RWPE1 (cell line): ENCODE measurements around the gene ALKBH5.

Experiments
- CTCF ChIA-PET: fragments of 350-600 bp; sonication (Branson Sonifier 250); formaldehyde crosslinking; extraction: SDS; loops from one replicate; lab custom pipeline; 2021; lab: Yijun Ruan, JAX
- POLR2A ChIA-PET: fragments of 400-600 bp; formaldehyde crosslinking; extraction: SDS; loops from one replicate; lab custom pipeline; 2020; ENCODE audit warnings: antibody characterized with exemption; ENCODE audit not compliant: low non-redundant PET; lab: Yijun Ruan, JAX
- DNase-seq: peaks from one replicate; pipeline ENCODE4 v3.0.0; 2012; ENCODE audit warnings: low spot score
- H3K27ac ChIP-seq: fragments of 450-650 bp; 2 replicates; pipeline ENCODE4 v1.5.1; 2017
- CTCF ChIP-seq: fragments of 450-650 bp; conservative IDR thresholded peaks from 2 replicates; pipeline ENCODE4 v1.5.1; 2017; ENCODE audit warnings: low read depth, mild to moderate bottlenecking

The ALKBH5 gene

GRCh38 chr17:18256351-18256750 is 72.7 kb downstream of the ALKBH5 start:
- ChIA-PET CTCF (interaction anchor here (0.8 kb wide), 1 partner anchor 36 kb away, joined by 3 read pairs; no protein-coding TSS in a partner anchor), POLR2A (no interaction called here)
- no peak for TF ChIP-seq CTCF
- H3K27ac ChIP-seq: peak overlapping the region; percentile 98
- DNase-seq: no peak

- ChIA-PET CTCF (no interaction called here), POLR2A (no interaction called here)
- peak overlapping the region; percentile 98 for H3K27ac ChIP-seq
- DNase-seq: no peak
- no peak for TF ChIP-seq CTCF
Observed at GRCh38 chr17:18256776-18257175, 73.1 kb downstream of the ALKBH5 start.

- ChIA-PET CTCF (no interaction called here), POLR2A (no interaction called here)
- peak; percentile 79 for DNase-seq
- no peak for TF ChIP-seq CTCF
- peak overlapping the region; percentile 98 for H3K27ac ChIP-seq
Observed at GRCh38 chr17:18257268-18257981, 73.8 kb downstream of the ALKBH5 start.

- POLR2A ChIA-PET: no interaction called here
- CTCF ChIA-PET: no interaction called here
- H3K27ac ChIP-seq: peak overlapping the region; percentile 98
- TF ChIP-seq CTCF: no peak
- DNase-seq: peak; percentile 77
Observed at GRCh38 chr17:18257982-18258355, 74.3 kb downstream of the ALKBH5 start.

GRCh38 chr17:18258356-18259038 is 74.9 kb downstream of the ALKBH5 start, which contains the start of gene FLII:
TSS of gene FLII (minus strand) at chr17:18258738. CDS start at chr17:18258690, 48 bp downstream.
- CTCF ChIA-PET: interaction anchor here (1.1 kb wide), 1 partner anchor 10 kb away, joined by 3 read pairs; no protein-coding TSS in a partner anchor
- H3K27ac ChIP-seq: peak within 1 kb of the TSS; percentile 98
- POLR2A ChIA-PET: no interaction called here
- DNase-seq: peak; percentile 56
- TF ChIP-seq CTCF: no peak
